ENCODE results near the gene SBSN.
A peak's percentile ranks its signal among the peaks of the same experiment; 100 is the strongest.

SBSN gene

GRCh38 chr19:35528218-35529038, at the start of gene SBSN:
Gene SBSN (minus strand): TSS chr19:35528311. CDS start chr19:35528281, 30 bp downstream.
- no peak for DNase-seq (ENCODE audit: low read depth in 2 of 2)

- DNase-seq (ENCODE audit: low read depth in 2 of 2) = no peak
These were observed 43.4 kb upstream of the SBSN start for GRCh38 chr19:35571406-35571965.

GRCh38 chr19:35569281-35569781, 41.2 kb upstream of the SBSN start:
- DNase-seq (ENCODE audit: low read depth in 2 of 2) = no peak

- DNase-seq (ENCODE audit: low read depth in 2 of 2) = no peak
These were observed 38.6 kb upstream of the SBSN start for GRCh38 chr19:35566738-35567137.

GRCh38 chr19:35565016-35565856, 37.1 kb upstream of the SBSN start:
- no peak for DNase-seq (ENCODE audit: low read depth in 2 of 2)

GRCh38 chr19:35563207-35563829, 35.2 kb upstream of the SBSN start, which contains the start of gene ATP4A:
Gene ATP4A (minus strand): TSS chr19:35563658. CDS start chr19:35563629, 29 bp downstream.
- no peak for DNase-seq (ENCODE audit: low read depth in 2 of 2)

GRCh38 chr19:35562776-35563175, 34.7 kb upstream of the SBSN start:
- DNase-seq (ENCODE audit: low read depth in 2 of 2) = no peak

- no peak for DNase-seq (ENCODE audit: low read depth in 2 of 2)
These were observed 34.2 kb upstream of the SBSN start for GRCh38 chr19:35562336-35562735.

GRCh38 chr19:35561436-35561835, 33.3 kb upstream of the SBSN start:
- DNase-seq (ENCODE audit: low read depth in 2 of 2) = no peak

GRCh38 chr19:35560677-35561076, 32.6 kb upstream of the SBSN start:
- no peak for DNase-seq (ENCODE audit: low read depth in 2 of 2)

GRCh38 chr19:35560271-35560670, 32.2 kb upstream of the SBSN start:
- DNase-seq (ENCODE audit: low read depth in 2 of 2) = no peak

- no peak for DNase-seq (ENCODE audit: low read depth in 2 of 2)
These were observed 31.7 kb upstream of the SBSN start for GRCh38 chr19:35559781-35560180.

GRCh38 chr19:35559281-35559659, 31.2 kb upstream of the SBSN start:
- no peak for DNase-seq (ENCODE audit: low read depth in 2 of 2)

- DNase-seq (ENCODE audit: low read depth in 2 of 2) = no peak
These were observed 30.5 kb upstream of the SBSN start for GRCh38 chr19:35558400-35559280.

GRCh38 chr19:35557539-35558399, 29.7 kb upstream of the SBSN start:
- DNase-seq (ENCODE audit: low read depth in 2 of 2) = peak; percentile 40 to 59

GRCh38 chr19:35556846-35557538, 28.9 kb upstream of the SBSN start:
- no peak for DNase-seq (ENCODE audit: low read depth in 2 of 2)

GRCh38 chr19:35556025-35556590, 28.0 kb upstream of the SBSN start:
- no peak for DNase-seq (ENCODE audit: low read depth in 2 of 2)

GRCh38 chr19:35555301-35556005, 27.3 kb upstream of the SBSN start:
- DNase-seq (ENCODE audit: low read depth in 2 of 2) = no peak

Measured in stimulated activated CD4-positive, alpha-beta T cell treated with anti-CD3 and anti-CD28 coated beads, Interleukin-4, amount 100 ng/mL, for 48 hours (primary cell).